Activated gamma-delta T cell (primary cell): ENCODE data around the gene DNTT.

Source experiments
- DNase-seq: peaks from one replicate; lab custom pipeline; 2025; lab: John Stamatoyannopoulos, UW
- total RNA-seq, 2 donors: gene quantifications; one replicate each; lab custom pipeline; 2026; lab: John Stamatoyannopoulos, UW

Gene DNTT
- total RNA-seq, result 0.10 to 0.44 reads per million in 2 donors

- DNase-seq, result no peak
These were observed at the start of gene DNTT for GRCh38 chr10:96304230-96304629. TSS of gene DNTT (plus strand) at chr10:96304434. CDS start at chr10:96304498, 64 bp downstream.

DNA sequence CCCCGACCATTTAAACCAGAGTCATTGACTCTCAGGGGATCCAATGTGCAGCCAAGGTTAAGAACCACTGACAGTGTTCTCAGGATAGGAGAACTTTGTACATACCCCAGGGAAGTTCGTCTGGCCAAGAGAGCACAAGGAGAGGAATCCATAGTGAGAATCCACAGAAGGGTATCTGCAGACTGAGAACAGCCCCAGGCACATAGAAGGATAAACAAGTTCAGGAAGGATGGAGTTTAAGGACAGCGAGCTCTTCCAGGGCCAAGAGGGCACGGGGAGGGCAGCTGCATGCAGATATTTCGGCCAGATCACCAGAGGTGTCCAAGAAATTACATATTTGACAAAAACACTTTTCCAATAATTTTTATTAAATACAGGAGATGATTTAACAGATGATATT, 49.3 kb upstream of the DNTT start:
- DNase-seq, result no peak

DNA sequence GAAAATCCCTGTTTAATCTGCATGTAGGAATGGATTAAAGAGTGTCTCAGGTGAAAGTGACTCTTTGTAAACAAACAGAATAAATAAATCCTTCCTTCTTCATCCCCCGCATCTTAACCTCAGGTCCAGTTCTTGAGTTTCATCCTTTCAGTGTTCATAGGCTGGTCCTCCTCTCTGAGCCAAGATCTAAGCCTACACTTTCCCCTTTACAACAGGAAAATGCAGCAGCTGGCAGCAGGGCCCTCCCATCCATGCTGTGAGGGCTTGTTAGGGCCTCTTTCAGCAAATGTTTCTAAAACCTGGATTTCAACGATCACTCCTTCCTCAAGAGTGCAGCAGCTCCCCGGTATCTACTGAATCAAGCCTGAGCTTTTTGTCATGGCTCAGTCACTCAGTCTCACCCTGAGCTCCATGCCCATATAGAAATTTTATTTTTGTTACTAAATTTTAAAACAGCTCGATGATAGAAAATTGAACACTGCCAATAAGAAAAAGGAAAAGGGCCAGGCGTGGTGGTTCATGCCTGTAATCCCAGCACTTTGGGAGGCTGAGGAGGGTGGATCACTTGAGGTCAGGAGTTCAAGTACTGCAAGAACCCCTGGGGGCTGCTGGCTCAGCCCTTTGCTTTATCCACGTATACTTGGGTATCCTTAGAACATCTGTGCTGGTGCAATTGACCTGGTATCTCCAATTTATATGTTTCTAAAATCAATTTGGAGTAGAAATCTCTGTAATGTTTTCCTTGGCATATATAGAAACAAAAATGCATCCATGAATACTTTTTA, 48.5 kb upstream of the DNTT start:
- no peak for DNase-seq

GRCh38 chr10:96257944-96258343, 46.3 kb upstream of the DNTT start:
- DNase-seq, result no peak

DNA sequence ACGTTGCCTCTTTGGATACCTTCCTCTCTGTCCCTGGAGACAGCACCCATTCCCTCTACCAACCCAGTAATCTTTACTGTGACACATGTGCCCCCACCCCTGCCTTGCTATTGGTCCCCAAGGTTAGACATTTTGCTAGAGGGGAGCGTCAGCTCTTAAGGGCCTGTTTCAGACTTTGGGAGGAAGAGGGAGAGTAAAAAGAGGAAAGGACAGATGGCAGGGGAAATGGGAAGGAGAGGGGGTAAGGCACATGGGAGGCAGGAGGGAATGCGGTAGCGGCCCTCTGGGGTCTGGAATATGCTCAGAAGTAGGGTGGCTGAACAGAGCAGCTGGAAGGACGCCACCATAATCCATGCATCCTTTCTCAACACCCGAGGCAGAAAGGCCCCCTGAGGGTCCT, 45.1 kb upstream of the DNTT start:
- no peak for DNase-seq

DNA sequence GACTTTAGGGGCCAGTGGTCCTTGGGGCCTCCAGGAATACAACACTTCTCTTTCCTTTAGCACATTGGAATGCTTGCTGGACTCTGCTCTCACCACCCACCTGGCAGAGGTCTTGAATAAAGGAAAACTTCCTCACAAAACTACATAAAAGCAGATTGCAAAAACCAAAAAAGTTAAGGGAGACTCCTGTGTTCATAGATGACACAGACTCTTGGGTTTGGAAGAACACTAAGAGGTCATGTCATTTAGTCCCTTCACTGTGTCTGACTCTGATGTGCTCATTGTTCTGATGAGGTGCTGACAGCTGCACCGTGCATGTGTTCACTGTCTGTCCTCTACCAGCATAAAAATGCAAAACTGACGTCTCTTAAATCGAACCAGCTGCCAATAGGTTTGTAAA, 44.2 kb upstream of the DNTT start:
- no peak for DNase-seq

- no peak for DNase-seq
These were observed 43.1 kb upstream of the DNTT start for GRCh38 chr10:96261132-96261531.

- no peak for DNase-seq
These were observed 42.3 kb upstream of the DNTT start for GRCh38 chr10:96261930-96262329.

DNA sequence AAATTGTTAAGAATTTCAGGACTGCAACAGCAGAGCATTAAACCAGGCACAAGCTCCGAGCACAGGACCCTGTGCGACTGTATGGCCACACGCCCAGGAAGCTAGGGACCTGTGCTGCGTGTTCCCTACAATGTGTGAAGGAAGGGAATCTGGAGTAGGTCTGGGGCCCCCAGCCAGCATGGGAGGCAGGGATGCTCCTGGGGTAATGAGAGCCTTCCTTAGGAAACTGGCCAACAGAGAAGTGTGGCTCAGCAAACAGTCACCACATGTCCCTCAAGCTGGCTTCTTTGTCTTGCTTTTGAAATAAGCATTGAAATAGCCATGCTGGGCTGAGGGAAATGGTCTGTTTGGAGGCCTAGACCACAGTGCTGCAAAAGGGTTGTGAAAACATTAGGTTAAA, 41.1 kb upstream of the DNTT start:
- no peak for DNase-seq

GRCh38 chr10:96263669-96264068, 40.6 kb upstream of the DNTT start:
- DNase-seq, result no peak

DNA sequence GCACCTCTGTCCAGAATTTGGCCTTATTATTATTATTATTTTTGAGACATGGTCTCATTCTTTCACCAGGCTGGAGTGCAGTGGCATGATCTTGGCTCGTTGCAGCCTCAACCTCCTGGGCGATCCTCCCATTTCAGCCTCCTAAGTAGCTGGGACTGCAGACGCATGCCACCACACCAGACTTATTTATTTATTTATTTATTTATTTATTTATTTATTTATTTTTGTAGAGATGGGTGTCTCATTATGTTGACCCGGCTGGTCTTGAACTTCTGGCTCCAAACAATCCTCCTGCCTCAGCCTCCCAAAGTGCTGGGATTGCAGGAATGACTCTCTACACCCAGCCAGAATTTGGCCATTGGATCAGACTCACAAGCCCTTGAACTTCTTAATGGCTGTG, 39.3 kb upstream of the DNTT start:
- DNase-seq, result no peak

DNA sequence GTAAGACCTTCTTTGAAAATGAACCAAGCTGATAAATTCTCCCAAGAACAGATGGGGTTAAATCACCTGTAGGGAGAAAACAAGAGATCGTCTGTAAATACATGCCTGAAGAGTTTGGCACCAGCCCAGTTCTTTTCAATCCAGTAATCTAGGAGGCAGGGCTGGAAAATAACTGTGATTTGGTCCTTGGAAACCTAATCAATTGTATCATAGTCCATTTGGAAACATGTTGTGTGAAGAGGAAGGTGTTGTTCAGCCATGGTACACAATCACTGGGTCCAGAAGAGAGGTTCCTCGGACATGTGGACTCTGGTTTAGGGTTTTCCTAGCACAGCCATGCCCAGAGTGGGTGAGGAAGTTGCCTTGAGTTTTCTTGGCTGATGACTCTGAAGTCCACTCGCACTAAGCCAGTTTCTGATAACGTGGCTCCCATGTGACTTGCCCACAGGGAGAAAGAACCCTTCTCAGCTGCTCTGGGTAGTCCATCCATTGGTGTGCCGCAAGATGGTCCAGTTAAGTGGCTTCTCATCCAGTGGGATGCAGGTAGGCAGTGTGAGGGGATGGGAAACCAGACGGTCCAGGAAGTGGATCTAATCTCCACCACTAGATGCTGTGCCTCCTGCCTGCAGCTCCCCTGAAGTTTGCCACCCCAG, 38.0 kb upstream of the DNTT start:
- no peak for DNase-seq

GRCh38 chr10:96267234-96267705, 37.0 kb upstream of the DNTT start:
- no peak for DNase-seq

DNA sequence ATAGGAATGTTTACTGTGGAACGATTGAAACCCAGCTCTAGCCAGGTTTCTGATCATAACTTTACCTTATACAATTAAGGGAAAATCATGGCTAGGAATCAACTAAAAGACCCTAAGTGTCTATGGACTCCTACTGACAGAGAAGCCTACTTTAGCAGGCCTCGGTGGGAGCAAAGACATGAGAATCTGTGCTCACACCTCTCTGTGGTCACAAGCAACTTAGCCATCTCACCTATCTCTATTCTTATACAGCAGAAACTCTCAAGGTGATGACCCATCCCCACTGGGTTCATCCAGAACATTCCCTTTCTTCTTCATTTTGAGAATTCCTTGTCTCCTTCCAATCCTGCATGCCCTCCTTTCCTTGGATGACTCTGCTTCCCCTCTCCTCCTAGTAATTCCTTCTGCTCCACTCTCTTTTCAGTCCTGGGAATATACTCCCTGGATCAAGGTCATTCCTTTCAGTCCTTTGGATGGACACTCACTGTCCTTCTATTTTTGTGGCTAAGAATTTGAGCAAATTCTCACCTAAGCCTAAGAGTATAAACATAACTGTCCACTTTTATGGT, 35.8 kb upstream of the DNTT start:
- DNase-seq, result no peak

- DNase-seq, result no peak
These were observed 34.6 kb upstream of the DNTT start for GRCh38 chr10:96269438-96270300.

- no peak for DNase-seq
These were observed 33.7 kb upstream of the DNTT start for GRCh38 chr10:96270571-96270970.

DNA sequence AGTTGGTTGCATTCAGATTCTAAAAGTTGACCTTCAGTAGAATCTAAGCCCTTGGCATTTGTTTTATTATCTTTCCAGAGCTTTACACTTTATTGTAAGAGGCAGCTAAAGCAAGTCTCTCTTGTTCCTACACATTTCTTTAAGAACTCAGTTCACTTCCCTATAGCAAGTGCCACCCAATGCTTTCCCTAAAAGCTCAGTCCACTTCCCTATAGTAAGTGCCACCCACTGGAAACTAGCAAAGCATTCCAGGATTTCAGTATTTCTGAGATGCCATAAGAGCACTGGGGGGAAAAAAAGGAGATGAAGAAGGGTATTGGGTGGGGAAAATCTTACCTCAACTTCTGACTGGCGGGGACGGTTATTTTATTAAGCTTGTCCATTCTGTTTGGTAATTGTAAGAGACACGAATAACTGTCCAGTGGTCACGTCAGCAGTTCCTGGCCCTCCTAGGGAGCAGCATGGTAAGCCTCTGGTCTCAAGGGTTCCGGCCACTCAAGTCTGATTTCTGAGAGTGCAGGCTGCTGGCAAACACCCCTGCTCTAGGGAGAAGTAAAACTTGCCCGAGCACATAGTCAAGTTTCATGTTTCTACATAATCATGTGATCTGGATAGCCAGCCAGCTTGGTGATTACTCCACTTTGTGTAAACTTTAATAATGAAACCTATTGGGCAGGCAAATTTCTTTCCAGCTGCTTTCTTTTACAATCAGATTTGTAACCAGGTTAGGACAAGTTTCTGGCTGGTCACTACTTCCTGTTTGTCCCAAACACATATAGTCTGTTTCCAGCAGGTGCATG, 33.0 kb upstream of the DNTT start, which contains the start of gene BLNK:
Gene BLNK (minus strand): TSS at position 554 of the 800 bp plus-strand sequence. CDS start 171 bp downstream, at position 383.
- DNase-seq, result no peak

DNA sequence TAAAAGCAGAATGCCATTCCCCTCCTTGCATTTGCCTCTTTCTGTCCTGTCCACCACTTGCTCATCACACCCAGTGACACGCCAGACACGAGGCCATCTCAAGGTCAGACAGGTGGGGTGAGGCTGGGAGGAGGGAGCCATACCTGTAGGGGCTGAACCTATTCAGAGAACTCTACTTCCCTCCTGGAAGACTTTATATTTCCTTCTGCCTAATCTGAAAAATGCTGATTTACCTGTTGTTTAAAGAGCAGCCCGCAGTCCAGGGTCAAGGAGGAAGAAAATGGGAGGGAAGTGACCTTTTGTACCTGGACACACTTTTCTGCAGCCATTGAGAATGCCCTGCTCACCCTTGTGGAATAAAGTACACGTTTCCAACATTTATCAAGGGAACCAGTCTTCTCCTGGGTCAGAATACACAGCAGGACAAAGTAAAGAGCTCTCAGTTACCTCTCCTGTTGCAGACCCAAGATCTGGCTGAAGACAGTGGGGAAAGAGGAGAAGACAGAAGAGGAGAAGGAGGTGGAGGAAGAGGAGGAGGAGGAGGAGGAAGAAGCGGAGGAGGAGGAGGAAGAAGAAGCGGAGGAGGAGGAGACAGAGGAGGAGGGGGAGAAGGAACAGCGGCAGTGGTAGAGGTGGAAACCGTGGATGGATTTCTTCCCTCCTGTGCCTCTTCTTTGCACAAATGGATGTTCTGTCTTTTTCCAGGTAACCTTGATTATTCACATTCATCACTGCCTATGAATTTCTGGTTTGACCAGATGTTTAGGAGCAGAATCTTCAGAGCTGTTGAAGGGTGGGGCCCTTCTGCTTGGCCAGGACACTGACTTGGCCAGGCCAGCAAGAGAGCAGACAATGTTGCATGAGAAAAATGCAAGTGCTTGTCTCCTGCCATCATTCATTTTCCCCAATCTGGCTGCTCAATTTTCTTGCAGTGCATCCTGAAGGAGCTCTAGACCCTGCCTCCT, 31.6 kb upstream of the DNTT start:
- DNase-seq, result no peak

GRCh38 chr10:96275685-96276418, 28.4 kb upstream of the DNTT start:
- no peak for DNase-seq
